HepG2 (cell line): Measurements from ENCODE around the gene NMNAT1. TPM values are rescaled to one million over a fixed set of nuclear protein-coding genes. Genes with fewer than 3 reads are reported as not detected.

Experiments
- ASH2L ChIP-seq: fragments of 300-600, 200-600 bp; sonication (generic); IDR thresholded peaks from 2 replicates; pipeline ENCODE4 v1.7.0; 2017; ENCODE audit warnings: low read depth, mild to moderate bottlenecking, moderate library complexity, mixed read lengths, low read length; ENCODE audit not compliant: insufficient read length
- BHLHE40 ChIP-seq: IDR thresholded peaks from 2 replicates; pipeline ENCODE4 v1.6.1; 2011; ENCODE audit warnings: low read length, improper control_type of control experiment
- CAMTA2 ChIP-seq: sonication (generic); formaldehyde crosslinking; IDR thresholded peaks from 2 replicates; pipeline ENCODE4 v1.4.0; 2020; ENCODE audit warnings: mild to moderate bottlenecking, missing genetic modification reagents, borderline replicate concordance
- CEBPZ ChIP-seq: IDR thresholded peaks from 2 replicates; pipeline ENCODE4 v1.6.1; 2012; ENCODE audit warnings: low read length, improper control_type of control experiment
- CREB1 ChIP-seq, 2 experiments: fragments of 450-650 bp in 1 of 2; IDR thresholded peaks; 2 replicates each; pipeline ENCODE4 v1.6.1; 2016 to 2017; ENCODE audit warnings: control low read depth in 1 of 2, mild to moderate bottlenecking in 1 of 2, missing compliant biosample characterization in 1 of 2, missing genetic modification characterization in 1 of 2
- E2F1 ChIP-seq: sonication (generic); formaldehyde crosslinking; IDR thresholded peaks from 2 replicates; pipeline ENCODE4 v1.5.0; 2020; ENCODE audit warnings: missing genetic modification reagents
- E2F2 ChIP-seq: sonication (generic); formaldehyde crosslinking; IDR thresholded peaks from 2 replicates; pipeline ENCODE4 v1.4.0; 2020; ENCODE audit warnings: missing genetic modification reagents, borderline replicate concordance
- GRHL1 ChIP-seq: sonication (generic); formaldehyde crosslinking; conservative IDR thresholded peaks from 2 replicates; pipeline ENCODE4 v1.8.0; 2022; ENCODE audit warnings: missing genetic modification reagents
- HOXA5 ChIP-seq: sonication (generic); formaldehyde crosslinking; IDR thresholded peaks from 2 replicates; pipeline ENCODE4 v1.4.0; 2020; ENCODE audit warnings: missing genetic modification reagents
- IKZF4 ChIP-seq: sonication (generic); formaldehyde crosslinking; IDR thresholded peaks from 2 replicates; pipeline ENCODE4 v1.5.1; 2020; ENCODE audit warnings: borderline replicate concordance, mild to moderate bottlenecking, low read depth, missing genetic modification reagents; ENCODE audit errors: not compliant biosample characterization
- MTF1 ChIP-seq: sonication (generic); formaldehyde crosslinking; IDR thresholded peaks from 2 replicates; pipeline ENCODE4 v1.5.0; 2020; ENCODE audit warnings: missing genetic modification reagents
- MZF1 ChIP-seq: sonication (generic); formaldehyde crosslinking; IDR thresholded peaks from 2 replicates; pipeline ENCODE4 v1.8.1; 2023; ENCODE audit warnings: mild to moderate bottlenecking, missing genetic modification reagents, borderline replicate concordance
- RXRB ChIP-seq: IDR thresholded peaks from 2 replicates; pipeline ENCODE4 v1.6.1; 2016; ENCODE audit warnings: borderline replicate concordance, missing genetic modification reagents, missing compliant biosample characterization
- SMAD3 ChIP-seq: sonication (generic); formaldehyde crosslinking; IDR thresholded peaks from 2 replicates; pipeline ENCODE4 v1.4.0; 2020; ENCODE audit warnings: missing genetic modification reagents
- ZFP1 ChIP-seq: IDR thresholded peaks from 2 replicates; pipeline ENCODE4 v1.6.1; 2016
- ZNF224 ChIP-seq: sonication (generic); formaldehyde crosslinking; IDR thresholded peaks from 2 replicates; pipeline ENCODE4 v1.5.0; 2020; ENCODE audit warnings: mild to moderate bottlenecking, missing genetic modification reagents
- ZNF414 ChIP-seq: sonication (generic); formaldehyde crosslinking; IDR thresholded peaks from 2 replicates; pipeline ENCODE4 v1.5.0; 2020; ENCODE audit warnings: missing genetic modification reagents
- ZNF558 ChIP-seq: sonication (generic); formaldehyde crosslinking; IDR thresholded peaks from 2 replicates; pipeline ENCODE4 v1.9.0; 2022; ENCODE audit warnings: mild to moderate bottlenecking, missing genetic modification reagents, borderline replicate concordance
- ZNF766 ChIP-seq: sonication (generic); formaldehyde crosslinking; IDR thresholded peaks from 2 replicates; pipeline ENCODE4 v1.5.0; 2020; ENCODE audit warnings: missing genetic modification reagents, borderline replicate concordance
- ZNF768 ChIP-seq: sonication (generic); formaldehyde crosslinking; IDR thresholded peaks from 2 replicates; pipeline ENCODE4 v1.4.0; 2020; ENCODE audit warnings: missing genetic modification reagents
- ZNF83 ChIP-seq: sonication (generic); formaldehyde crosslinking; IDR thresholded peaks from 2 replicates; pipeline ENCODE4 v1.4.0; 2020; ENCODE audit warnings: missing genetic modification reagents, mild to moderate bottlenecking, borderline replicate concordance
- polyA plus RNA-seq, 8 experiments: library from polyadenylated mRNA; depleted of rRNA in 3 of 8; stranded (reverse) in 7 of 8; unstranded in 1 of 8; fragments of >200 nt; fragmentation: Illumina TruSeq in 4 of 8; extraction: Trizol in 4 of 8; gene quantifications; 2 replicates each; pipeline versions ENCODE4 v1.2.1 to v1.2.3, GENCODE V29; 2011 to 2016; ENCODE audit warnings: low read depth in 4 of 8, missing spikeins in 1 of 8, mixed read lengths in 1 of 8; ENCODE audit not compliant: insufficient read depth in 1 of 8
- total RNA-seq, 5 experiments: library from RNA; depleted of rRNA; stranded (reverse); fragments of >200 nt; fragmentation: Illumina TruSeq; extraction: Trizol; gene quantifications; 2 replicates each; pipeline ENCODE4 v1.2.3, GENCODE V29; 2016; ENCODE audit warnings: low read depth in 1 of 5

NMNAT1 gene
- total and polyA plus RNA-seq, 2 of the 13 experiments (the other 11 are each of a cell fraction or from before 2014, with no cell fraction given), result 5.6 to 12.2 TPM

GRCh38 chr1:9910423-9911178 lies 32.7 kb upstream of the NMNAT1 start (continued):
- TF ChIP-seq SMAD3, result no peak
- TF ChIP-seq CEBPZ, result no peak
- no peak for TF ChIP-seq ZNF83 (CRISPR knock-in tag)
- 0 out of 2 replicates have a peak, but pooled peaks have one; percentile 11 for TF ChIP-seq ZNF558 (CRISPR knock-in tag)
- TF ChIP-seq MZF1, result no peak
- TF ChIP-seq RXRB, result peak; percentile 7; the same call in 1 of the 2 replicates
- peak; percentile 16 for TF ChIP-seq IKZF4 (CRISPR knock-in tag)
- no peak for TF ChIP-seq CAMTA2 (CRISPR knock-in tag)
- no peak for TF ChIP-seq ZFP1 (CRISPR knock-in tag)
- no peak for TF ChIP-seq ZNF414 (CRISPR knock-in tag)
- TF ChIP-seq ASH2L, result peak; percentile 54
- TF ChIP-seq MTF1, result no peak
- no peak for TF ChIP-seq BHLHE40
- no peak for TF ChIP-seq GRHL1 (CRISPR knock-in tag)
- no peak for TF ChIP-seq E2F2 (CRISPR knock-in tag)
- 0 out of 2 replicates have a peak, but pooled peaks have one; percentile 65 for TF ChIP-seq ZNF766 (CRISPR knock-in tag)
- TF ChIP-seq CREB1 (IDR thresholded peaks at IDR 0.05), result peak; percentile 41
- peak; percentile 42; the same call in 1 of the 2 replicates for TF ChIP-seq CREB1 (CRISPR knock-in tag; IDR thresholded peaks at IDR 0.05)
- peak; percentile 21; the same call in 1 of the 2 replicates for TF ChIP-seq HOXA5
- TF ChIP-seq ZNF768, result no peak
- TF ChIP-seq E2F1 (CRISPR knock-in tag), result peak; percentile 60; the same call in 1 of the 2 replicates
- TF ChIP-seq ZNF224, result no peak
